Vagina (tissue), 2 donors: ENCODE results near the gene SUPT3H.

Source experiments
- POLR2A ChIP-seq, 2 donors: fragments of 450-650 bp; IDR thresholded peaks; one replicate each; pipeline ENCODE4 v1.6.1; 2017; ENCODE audit warnings: antibody characterized with exemption in 2 of 2, mild to moderate bottlenecking in 2 of 2, moderate library complexity in 2 of 2
- TF ChIP-seq, protein P1 (sequence below), 3 experiments: fragments of 450-650 bp in 2 of 3; fragments of 200-600 bp in 1 of 3; sonication (generic) in 1 of 3; IDR thresholded peaks; one replicate each; pipeline ENCODE4 v1.5.1; 2017 to 2019; ENCODE audit warnings: antibody characterized with exemption in 3 of 3, mild to moderate bottlenecking in 2 of 3, moderate library complexity in 2 of 3

DNA sequence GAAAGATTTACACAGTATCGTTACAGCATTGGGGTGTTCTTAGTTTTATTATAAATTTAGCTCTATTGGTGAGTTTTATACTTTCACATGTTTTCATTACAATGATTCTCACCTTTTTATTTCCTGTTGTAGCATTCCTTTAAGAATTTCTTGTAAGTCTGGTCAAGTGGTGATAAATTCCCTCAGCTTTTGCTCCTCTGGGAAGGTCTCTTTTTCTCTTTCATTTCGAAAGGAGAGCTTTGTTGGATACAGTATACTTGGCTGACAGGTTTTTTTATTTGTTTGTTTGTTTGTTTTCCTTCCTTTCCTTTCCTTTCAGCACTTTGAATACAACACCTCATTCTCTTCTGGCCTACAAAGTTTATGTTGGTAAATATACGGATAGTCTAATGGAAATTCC is 299.3 kb downstream of the SUPT3H start:
- TF ChIP-seq, protein P1, sequence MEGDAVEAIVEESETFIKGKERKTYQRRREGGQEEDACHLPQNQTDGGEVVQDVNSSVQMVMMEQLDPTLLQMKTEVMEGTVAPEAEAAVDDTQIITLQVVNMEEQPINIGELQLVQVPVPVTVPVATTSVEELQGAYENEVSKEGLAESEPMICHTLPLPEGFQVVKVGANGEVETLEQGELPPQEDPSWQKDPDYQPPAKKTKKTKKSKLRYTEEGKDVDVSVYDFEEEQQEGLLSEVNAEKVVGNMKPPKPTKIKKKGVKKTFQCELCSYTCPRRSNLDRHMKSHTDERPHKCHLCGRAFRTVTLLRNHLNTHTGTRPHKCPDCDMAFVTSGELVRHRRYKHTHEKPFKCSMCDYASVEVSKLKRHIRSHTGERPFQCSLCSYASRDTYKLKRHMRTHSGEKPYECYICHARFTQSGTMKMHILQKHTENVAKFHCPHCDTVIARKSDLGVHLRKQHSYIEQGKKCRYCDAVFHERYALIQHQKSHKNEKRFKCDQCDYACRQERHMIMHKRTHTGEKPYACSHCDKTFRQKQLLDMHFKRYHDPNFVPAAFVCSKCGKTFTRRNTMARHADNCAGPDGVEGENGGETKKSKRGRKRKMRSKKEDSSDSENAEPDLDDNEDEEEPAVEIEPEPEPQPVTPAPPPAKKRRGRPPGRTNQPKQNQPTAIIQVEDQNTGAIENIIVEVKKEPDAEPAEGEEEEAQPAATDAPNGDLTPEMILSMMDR (IDR thresholded peaks at IDR 0.05) = no peak
- TF ChIP-seq POLR2A (IDR thresholded peaks at IDR 0.05) = no peak
